ENCODE results near the gene MT1X. TPM values are rescaled to one million over a fixed set of nuclear protein-coding genes. Genes with fewer than 3 reads are reported as not detected.
"Not testable (repeated sequence)": the region's sequence is repeated elsewhere in the genome, so short reads cannot be mapped to it uniquely, and the experiment has no call there.

Gene MT1X
- total RNA-seq, 1 experiment from 2014 or later: 17.8 TPM

- in situ Hi-C loops (cut with HindIII; ENCODE audit: low pct_unique_long_range_greater_than_20kb, low sequenced_read_pairs): no loop called here
- DNase-seq (ENCODE audit: low read depth, low spot score): no peak
Observed at GRCh38 chr16:56690420-56691122, 8.3 kb downstream of the MT1X start.

GRCh38 chr16:56691885-56692284 lies 9.6 kb downstream of the MT1X start:
- in situ Hi-C loops (cut with HindIII; ENCODE audit: low pct_unique_long_range_greater_than_20kb, low sequenced_read_pairs): no loop called here
- DNase-seq (ENCODE audit: low read depth, low spot score): no peak

GRCh38 chr16:56695246-56695645 lies 13.0 kb downstream of the MT1X start:
- DNase-seq (ENCODE audit: low read depth, low spot score): no peak
- in situ Hi-C loops (cut with HindIII; ENCODE audit: low pct_unique_long_range_greater_than_20kb, low sequenced_read_pairs): no loop called here

GRCh38 chr16:56697456-56698155 lies 15.3 kb downstream of the MT1X start:
- no peak for DNase-seq (ENCODE audit: low read depth, low spot score)
- in situ Hi-C loops (cut with HindIII; ENCODE audit: low pct_unique_long_range_greater_than_20kb, low sequenced_read_pairs): no loop called here

- in situ Hi-C loops (cut with HindIII; ENCODE audit: low pct_unique_long_range_greater_than_20kb, low sequenced_read_pairs): no loop called here
- no peak for DNase-seq (ENCODE audit: low read depth, low spot score)
Observed at GRCh38 chr16:56700195-56700594, 17.9 kb downstream of the MT1X start.

GRCh38 chr16:56700631-56701030 lies 18.4 kb downstream of the MT1X start:
- DNase-seq (ENCODE audit: low read depth, low spot score): no peak
- in situ Hi-C loops (cut with HindIII; ENCODE audit: low pct_unique_long_range_greater_than_20kb, low sequenced_read_pairs): no loop called here

- no peak for DNase-seq (ENCODE audit: low read depth, low spot score)
- in situ Hi-C loops (cut with HindIII; ENCODE audit: low pct_unique_long_range_greater_than_20kb, low sequenced_read_pairs): no loop called here
Observed at GRCh38 chr16:56701534-56701933, 19.3 kb downstream of the MT1X start.

GRCh38 chr16:56702836-56703235 lies 20.6 kb downstream of the MT1X start:
- DNase-seq (ENCODE audit: low read depth, low spot score): no peak
- in situ Hi-C loops (cut with HindIII; ENCODE audit: low pct_unique_long_range_greater_than_20kb, low sequenced_read_pairs): no loop called here

GRCh38 chr16:56708525-56709442 lies 26.5 kb downstream of the MT1X start:
- in situ Hi-C loops (cut with HindIII; ENCODE audit: low pct_unique_long_range_greater_than_20kb, low sequenced_read_pairs): no loop called here
- DNase-seq (ENCODE audit: low read depth, low spot score): no peak

- DNase-seq (ENCODE audit: low read depth, low spot score): no peak
- in situ Hi-C loops (cut with HindIII; ENCODE audit: low pct_unique_long_range_greater_than_20kb, low sequenced_read_pairs): no loop called here
Observed at GRCh38 chr16:56709443-56710040, 27.3 kb downstream of the MT1X start.

- in situ Hi-C loops (cut with HindIII; ENCODE audit: low pct_unique_long_range_greater_than_20kb, low sequenced_read_pairs): no loop called here
- DNase-seq (ENCODE audit: low read depth, low spot score): no peak
Observed at GRCh38 chr16:56710181-56710737, 28.0 kb downstream of the MT1X start.

GRCh38 chr16:56711862-56712261 lies 29.6 kb downstream of the MT1X start:
- in situ Hi-C loops (cut with HindIII; ENCODE audit: low pct_unique_long_range_greater_than_20kb, low sequenced_read_pairs): no loop called here

GRCh38 chr16:56713794-56714193 lies 31.5 kb downstream of the MT1X start:
- in situ Hi-C loops (cut with HindIII; ENCODE audit: low pct_unique_long_range_greater_than_20kb, low sequenced_read_pairs): no loop called here

More at GRCh38 chr16:56711862-56712261, 29.6 kb downstream of the MT1X start:
- DNase-seq (ENCODE audit: low read depth, low spot score): no peak

GRCh38 chr16:56715126-56715525 lies 32.9 kb downstream of the MT1X start:
- no peak for DNase-seq (ENCODE audit: low read depth, low spot score)
- in situ Hi-C loops (cut with HindIII; ENCODE audit: low pct_unique_long_range_greater_than_20kb, low sequenced_read_pairs): no loop called here

More at GRCh38 chr16:56713794-56714193, 31.5 kb downstream of the MT1X start:
- no peak for DNase-seq (ENCODE audit: low read depth, low spot score)

GRCh38 chr16:56716761-56717160 lies 34.5 kb downstream of the MT1X start:
- no peak for DNase-seq (ENCODE audit: low read depth, low spot score)
- in situ Hi-C loops (cut with HindIII; ENCODE audit: low pct_unique_long_range_greater_than_20kb, low sequenced_read_pairs): no loop called here

GRCh38 chr16:56717532-56717931 lies 35.3 kb downstream of the MT1X start:
- DNase-seq (ENCODE audit: low read depth, low spot score); in situ Hi-C loops (cut with HindIII; ENCODE audit: low pct_unique_long_range_greater_than_20kb, low sequenced_read_pairs): not testable (repeated sequence)

- DNase-seq (ENCODE audit: low read depth, low spot score): no peak
- in situ Hi-C loops (cut with HindIII; ENCODE audit: low pct_unique_long_range_greater_than_20kb, low sequenced_read_pairs): no loop called here
Observed at GRCh38 chr16:56722200-56722842, 40.1 kb downstream of the MT1X start.

Measured in SK-MEL-5 (cell line).